ENCODE measurements around the gene FBLIM1.
A peak's percentile ranks its signal among the peaks of the same experiment; 100 is the strongest.
"Not testable (repeated sequence)": the region's sequence is repeated elsewhere in the genome, so short reads cannot be mapped to it uniquely, and the experiment has no call there.

The FBLIM1 gene

GRCh38 chr1:15768388-15768787, 9.8 kb downstream of the FBLIM1 start:
- no peak for DNase-seq (ENCODE audit: low spot score)

- DNase-seq (ENCODE audit: low spot score): no peak
Observed at GRCh38 chr1:15770313-15770962, 11.8 kb downstream of the FBLIM1 start.

DNA sequence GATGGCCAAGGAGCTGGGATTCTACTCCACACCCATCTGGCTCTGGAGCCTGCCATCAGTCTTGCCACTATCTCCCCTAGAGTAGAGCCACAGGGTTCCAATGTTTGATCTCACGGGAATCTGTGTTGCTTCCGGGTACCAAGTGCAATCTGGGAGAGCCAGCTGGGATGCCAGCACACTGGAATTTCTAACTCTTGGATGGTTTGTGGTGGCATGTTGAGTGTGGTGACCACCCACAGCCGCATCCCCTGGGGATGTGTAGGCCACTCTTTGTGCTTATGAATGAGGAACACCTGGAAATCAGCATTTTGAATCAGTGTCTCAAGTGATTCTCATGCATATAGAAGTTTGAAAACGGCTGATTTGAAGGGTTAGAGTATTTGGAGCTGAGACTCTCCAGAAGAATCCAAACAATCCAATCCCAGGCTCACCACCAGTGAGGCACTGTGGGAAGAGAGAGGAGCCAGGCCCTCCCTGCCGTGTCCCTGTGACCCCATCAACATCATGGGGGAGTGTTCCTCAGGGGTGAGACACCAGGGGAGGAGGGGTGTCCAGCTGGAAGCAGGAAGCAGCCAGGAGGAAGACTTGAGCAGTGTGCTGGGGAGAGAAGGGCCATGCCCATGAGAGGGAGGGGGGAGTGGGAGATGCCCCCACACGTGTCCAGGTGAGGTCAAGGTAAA, 13.4 kb downstream of the FBLIM1 start:
- no peak for DNase-seq (ENCODE audit: low spot score)

DNA sequence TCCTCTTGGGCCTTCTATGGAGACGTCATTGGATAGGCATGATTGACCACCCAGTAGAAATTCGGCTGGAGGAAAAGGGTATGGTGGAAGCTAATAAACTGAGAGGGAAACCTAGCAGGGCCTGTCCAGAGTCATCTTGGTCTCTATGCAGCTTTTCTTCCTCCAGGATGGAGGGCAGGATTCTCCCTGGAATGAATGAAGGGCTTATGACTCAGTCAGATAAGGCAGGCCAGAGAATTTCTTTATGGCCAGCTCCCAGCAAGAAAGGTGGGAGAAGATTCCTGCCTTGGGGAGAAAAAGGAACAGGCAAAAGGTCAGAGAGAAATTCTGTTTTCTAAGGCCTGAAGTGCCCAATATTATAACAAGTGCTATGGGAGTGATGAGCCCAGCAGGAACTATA, 17.1 kb downstream of the FBLIM1 start:
- DNase-seq (ENCODE audit: low spot score): no peak

GRCh38 chr1:15777909-15778707, 19.5 kb downstream of the FBLIM1 start:
- no peak for DNase-seq (ENCODE audit: low spot score)

DNA sequence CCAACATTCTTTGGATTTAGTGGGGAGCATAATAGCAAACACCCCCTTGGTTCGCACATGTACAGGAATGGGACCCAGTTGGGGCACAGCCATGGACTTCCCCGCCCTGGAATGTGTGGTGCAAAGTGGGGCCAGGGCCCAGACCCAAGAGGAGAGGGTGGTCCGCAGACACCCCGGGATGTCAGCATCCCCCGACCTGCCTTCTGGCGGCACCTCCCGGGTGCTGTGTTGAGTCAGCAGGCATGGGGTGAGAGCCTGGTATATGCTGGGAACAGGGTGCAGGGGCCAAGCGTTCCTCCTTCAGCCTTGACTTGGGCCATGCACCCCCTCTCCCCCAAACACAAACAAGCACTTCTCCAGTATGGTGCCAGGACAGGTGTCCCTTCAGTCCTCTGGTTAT, 27.1 kb downstream of the FBLIM1 start:
- no peak for DNase-seq (ENCODE audit: low spot score)

GRCh38 chr1:15786581-15786980, 28.0 kb downstream of the FBLIM1 start:
- DNase-seq (ENCODE audit: low spot score): no peak

DNA sequence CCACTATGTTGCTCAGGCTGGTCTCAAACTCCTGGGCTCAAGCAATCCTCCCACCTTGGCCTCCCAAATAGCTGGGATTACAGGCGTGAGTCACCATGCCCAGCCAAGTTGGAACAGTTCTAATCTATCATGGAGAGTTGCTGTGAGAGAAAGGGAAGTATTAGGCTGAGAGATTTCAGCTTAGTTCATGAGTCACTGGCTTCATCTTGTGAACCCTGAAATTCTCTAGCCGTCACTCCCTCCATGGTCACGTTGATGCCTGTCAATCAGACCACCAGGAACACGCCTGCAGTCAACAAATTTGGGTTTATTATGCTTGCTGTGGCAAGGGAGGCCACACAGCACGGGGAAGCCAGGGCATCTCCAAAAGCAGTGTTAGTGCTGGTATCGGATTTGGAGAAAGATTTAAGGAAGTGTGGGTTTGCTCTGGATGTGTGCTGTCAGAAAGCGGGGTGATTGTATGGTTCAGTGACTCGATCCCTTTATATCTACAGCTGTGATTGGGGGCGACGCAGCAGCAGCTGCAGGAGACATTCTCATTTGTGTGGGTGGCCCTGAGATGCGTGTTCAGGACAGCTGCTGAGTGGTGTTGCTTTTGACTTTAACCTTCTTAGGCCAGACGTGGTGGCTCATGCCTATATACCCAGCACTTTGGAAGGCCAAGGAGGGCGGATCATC, 30.2 kb downstream of the FBLIM1 start:
- DNase-seq (ENCODE audit: low spot score): peak; percentile 28

DNA sequence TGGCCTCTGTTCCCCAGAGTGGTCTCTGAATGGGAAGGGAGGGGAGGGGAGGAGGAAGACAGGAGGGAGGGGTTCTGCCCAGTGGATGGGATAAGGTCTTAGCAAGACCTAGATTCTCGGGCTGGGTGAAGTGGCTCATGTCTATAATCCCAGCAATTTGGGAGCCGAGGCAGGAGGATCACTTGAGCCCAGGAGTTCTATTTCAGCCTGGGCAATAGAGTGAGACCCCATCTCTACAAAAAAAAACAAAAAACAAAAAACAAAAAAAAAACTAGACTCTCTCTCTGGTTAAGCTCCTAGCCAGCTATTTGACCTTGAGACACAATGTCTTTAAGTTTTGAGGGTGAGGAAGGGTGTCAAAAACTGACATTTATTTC, 37.5 kb downstream of the FBLIM1 start:
- DNase-seq (ENCODE audit: low spot score): no peak

DNA sequence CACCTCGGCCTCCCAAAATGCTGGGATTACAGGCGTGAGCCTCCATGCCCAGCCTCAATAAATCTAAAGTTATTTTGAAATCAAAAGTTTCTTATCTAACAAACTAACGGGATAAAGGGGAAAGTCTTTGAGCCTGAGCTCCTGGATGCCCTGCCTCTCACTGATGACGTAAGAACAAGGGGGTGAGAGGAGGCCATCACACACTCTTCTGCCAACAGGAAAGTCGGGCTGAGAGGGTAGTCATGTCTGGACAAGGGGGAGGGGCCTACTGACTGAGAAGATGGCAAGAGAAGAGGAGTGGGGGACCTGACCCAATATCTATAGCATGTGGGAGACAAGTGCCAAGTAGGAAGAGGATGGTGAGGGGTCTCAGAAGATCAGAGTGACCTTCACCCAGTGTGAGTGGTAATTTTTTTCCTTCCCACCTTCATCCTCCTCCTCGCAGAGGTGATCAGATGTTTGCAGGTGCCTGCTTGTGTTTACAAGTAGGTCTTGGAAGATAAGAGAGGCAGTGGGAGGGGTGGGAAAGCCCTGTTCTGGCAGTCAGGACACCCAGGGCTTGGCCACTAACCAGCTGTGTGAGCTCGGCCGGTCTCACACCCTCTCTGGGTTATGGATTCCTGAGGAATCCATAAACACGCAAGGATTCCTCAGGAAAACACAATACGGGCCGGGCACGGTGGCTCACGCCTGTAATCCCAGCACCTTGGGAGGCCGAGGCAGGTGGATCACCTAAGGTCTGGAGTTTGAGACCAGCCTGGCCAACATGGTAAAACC, 39.2 kb downstream of the FBLIM1 start:
- DNase-seq (ENCODE audit: low spot score): no peak

DNA sequence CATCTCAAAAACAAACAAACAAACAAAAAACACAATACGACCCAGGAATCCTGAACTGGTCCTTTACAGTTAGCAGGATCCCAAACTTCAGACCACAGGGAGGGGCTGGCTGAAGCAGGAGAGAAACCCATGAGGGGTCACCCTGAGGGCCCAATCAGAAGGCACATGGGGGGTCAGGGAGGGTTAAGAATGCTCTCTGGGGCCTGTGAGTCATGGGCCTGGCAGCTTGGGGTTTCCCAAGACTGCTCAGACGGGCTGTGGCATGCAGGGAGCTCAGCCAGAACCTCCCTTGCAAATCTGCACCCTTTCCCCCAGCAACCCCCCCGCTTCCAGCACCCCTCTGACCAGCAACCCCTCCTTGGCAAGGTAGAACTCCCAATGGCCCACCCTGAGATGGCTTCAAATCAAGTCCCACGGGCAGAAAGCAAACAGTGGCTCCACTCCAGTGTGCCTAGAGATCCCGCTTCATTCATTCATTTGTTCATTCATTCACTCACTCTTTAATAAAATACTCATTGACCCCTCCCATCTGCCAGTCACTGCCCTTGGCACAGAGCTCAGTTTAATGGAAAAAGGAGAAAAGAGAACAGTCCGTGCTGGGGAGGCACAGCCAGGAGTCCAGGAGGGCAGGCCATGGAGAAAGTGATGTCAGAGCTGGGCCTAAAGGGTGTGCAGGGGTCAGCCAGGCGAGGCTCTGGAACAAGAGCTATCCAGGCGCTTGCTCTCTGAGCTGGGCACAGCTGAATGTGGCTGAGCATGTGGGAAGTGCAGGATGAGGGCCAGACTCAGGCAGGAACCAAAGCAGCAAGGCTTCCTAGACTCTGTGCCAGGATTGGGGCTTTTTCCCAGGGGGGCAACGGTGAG, 40.6 kb downstream of the FBLIM1 start:
- DNase-seq (ENCODE audit: low spot score): no peak

GRCh38 chr1:15799928-15800835, 41.6 kb downstream of the FBLIM1 start:
- no peak for DNase-seq (ENCODE audit: low spot score)

DNA sequence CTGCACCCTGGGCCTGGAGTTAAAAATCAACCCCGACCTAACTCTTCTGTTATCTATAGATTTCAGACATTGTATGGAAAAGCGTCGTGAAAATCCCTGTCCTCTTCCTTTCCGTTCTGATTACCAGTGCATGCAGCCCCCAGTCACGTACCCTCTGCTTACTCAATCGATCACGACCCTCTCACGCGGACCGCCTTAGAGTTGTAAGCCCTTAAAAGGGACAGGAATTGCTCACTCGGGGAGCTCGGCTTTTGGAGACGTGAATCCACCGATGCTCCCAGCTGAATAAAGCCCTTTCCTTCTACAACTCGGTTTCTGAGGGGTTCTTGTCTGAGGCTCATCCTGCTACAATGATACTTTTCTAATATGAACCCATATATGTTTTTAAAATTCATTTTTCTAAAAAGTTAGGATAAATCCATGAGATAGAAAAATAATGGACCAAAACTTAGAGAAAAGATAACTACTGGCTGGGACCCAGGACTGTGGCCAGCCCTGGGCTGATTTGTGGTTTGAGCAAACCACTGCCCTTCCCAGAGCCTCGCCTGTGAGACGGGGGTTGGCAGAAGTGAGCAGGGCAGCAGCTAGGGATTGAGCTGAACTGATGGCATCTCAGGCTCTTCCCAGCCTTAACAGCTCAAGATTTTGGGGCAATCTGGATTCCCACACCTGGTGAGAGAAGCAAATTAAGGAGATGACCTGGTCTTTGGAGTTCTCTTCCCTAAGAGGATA, 43.8 kb downstream of the FBLIM1 start:
- no peak for DNase-seq (ENCODE audit: low spot score)

DNA sequence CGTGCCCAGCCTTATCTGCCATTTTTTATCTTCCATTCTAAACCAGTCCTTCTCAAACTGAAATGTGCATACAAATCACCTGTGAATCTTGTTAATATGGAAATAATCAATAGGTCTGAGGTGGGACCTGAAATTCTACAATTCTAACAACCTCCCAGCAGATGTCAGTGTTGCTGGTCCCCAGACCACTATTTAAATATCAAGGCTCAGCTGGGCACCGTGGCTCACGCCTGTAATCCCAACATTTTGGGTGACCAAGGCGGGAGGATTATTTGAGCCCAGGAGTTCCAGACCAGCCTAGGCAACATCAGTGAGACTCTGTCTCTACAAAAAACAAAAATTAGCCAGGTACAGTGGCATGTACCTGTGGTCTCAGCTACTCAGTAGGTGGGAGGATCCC, 44.8 kb downstream of the FBLIM1 start:
- peak; percentile 73 for DNase-seq (ENCODE audit: low spot score)

GRCh38 chr1:15804060-15804459, 45.5 kb downstream of the FBLIM1 start:
- DNase-seq (ENCODE audit: low spot score): no peak

DNA sequence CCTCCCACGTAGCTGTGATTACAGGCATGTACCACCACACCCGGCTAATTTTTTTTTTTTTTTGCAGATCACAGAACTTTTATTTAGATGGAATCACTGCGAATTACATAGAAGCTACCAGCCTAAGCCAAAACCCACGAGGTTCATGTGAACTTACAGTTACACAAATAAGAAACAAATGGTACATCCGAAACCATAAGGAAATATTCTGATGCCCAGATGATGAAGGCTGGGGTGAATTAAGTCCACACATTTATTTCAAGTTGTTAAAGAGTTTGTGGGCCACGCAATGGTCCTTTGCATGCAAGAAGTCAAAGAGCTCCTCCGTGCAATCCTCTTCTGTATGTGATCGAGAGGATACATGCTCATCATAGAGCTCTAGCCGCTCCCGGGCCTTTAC, 48.5 kb downstream of the FBLIM1 start:
- DNase-seq (ENCODE audit: low spot score): no peak

- not testable (repeated sequence) for DNase-seq (ENCODE audit: low spot score)
Observed at GRCh38 chr1:15807549-15807948, 49.0 kb downstream of the FBLIM1 start, which contains the start of gene UQCRHL. TSS of gene UQCRHL (minus strand) at chr1:15807649. CDS start at chr1:15807649, 0 bp downstream.

- DNase-seq (ENCODE audit: low spot score): no peak
Observed at GRCh38 chr1:15808955-15809354, 50.4 kb downstream of the FBLIM1 start.

- DNase-seq (ENCODE audit: low spot score): no peak
Observed at GRCh38 chr1:15810073-15810472, 51.5 kb downstream of the FBLIM1 start.

Measured in NAMALWA (cell line).